Dendritic cell treated with granulocyte-macrophage colony-stimulating factor and Interleukin-4, amounts not matched to agents 40 ng/mL and 50 ng/mL, for 4 days (primary cell): ENCODE data around the gene POR.

Experiments used
- H3K27ac Mint-ChIP-seq: one replicate; pipeline ENCODE4 v1.8.0; 2022; ENCODE audit warnings: mild to moderate bottlenecking, mixed read lengths
- H3K27me3 Mint-ChIP-seq: one replicate; pipeline ENCODE4 v1.8.0; 2022; ENCODE audit warnings: mild to moderate bottlenecking, mixed read lengths
- H3K36me3 Mint-ChIP-seq: one replicate; pipeline ENCODE4 v1.8.0; 2022; ENCODE audit warnings: low read depth, mixed read lengths
- H3K4me1 Mint-ChIP-seq: one replicate; pipeline ENCODE4 v1.8.0; 2022; ENCODE audit warnings: low read depth, mixed read lengths
- H3K4me3 Mint-ChIP-seq: one replicate; pipeline ENCODE4 v1.8.0; 2022; ENCODE audit warnings: mild to moderate bottlenecking, moderate library complexity, mixed read lengths
- H3K9me3 Mint-ChIP-seq: one replicate; pipeline ENCODE4 v1.8.0; 2022; ENCODE audit warnings: mixed read lengths
- intact Hi-C: fragments of 100-400 bp; cut with micrococcal nuclease; formaldehyde crosslinking; loops from one replicate; pipeline ENCODE4 v1.15.0; 2022

Gene POR

DNA sequence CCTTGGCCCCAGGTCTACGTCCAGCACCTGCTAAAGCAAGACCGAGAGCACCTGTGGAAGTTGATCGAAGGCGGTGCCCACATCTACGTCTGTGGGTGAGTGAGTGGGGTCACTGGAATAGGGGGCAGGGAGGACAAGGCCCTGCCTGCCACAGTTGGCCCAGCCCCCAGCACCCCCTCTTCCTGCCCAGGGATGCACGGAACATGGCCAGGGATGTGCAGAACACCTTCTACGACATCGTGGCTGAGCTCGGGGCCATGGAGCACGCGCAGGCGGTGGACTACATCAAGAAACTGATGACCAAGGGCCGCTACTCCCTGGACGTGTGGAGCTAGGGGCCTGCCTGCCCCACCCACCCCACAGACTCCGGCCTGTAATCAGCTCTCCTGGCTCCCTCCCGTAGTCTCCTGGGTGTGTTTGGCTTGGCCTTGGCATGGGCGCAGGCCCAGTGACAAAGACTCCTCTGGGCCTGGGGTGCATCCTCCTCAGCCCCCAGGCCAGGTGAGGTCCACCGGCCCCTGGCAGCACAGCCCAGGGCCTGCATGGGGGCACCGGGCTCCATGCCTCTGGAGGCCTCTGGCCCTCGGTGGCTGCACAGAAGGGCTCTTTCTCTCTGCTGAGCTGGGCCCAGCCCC lies 71.3 kb downstream of the POR start:
- Mint-ChIP-seq H3K36me3 (peaks cover 93% of the 10 kb centered on the region), H3K27me3 (no peaks in the 10 kb centered on the region), H3K9me3 (no peaks in the 10 kb centered on the region), H3K4me3 (no peak overlapping the region), H3K27ac (no peak overlapping the region), H3K4me1 (peaks cover 21% of the 10 kb centered on the region)
- intact Hi-C loops = no loop called here

- Mint-ChIP-seq H3K27me3 (no peaks in the 10 kb centered on the region), H3K4me3 (no peak overlapping the region), H3K4me1 (peaks cover 21% of the 10 kb centered on the region), H3K36me3 (peaks cover 83% of the 10 kb centered on the region), H3K9me3 (no peaks in the 10 kb centered on the region), H3K27ac (no peak overlapping the region)
- intact Hi-C loops = no loop called here
These were observed 72.3 kb downstream of the POR start for GRCh38 chr7:75987026-75987804.

- intact Hi-C loops = no loop called here
- H3K4me1 Mint-ChIP-seq = peaks cover 22% of the 10 kb centered on the region
- no peaks in the 10 kb centered on the region for H3K27me3 Mint-ChIP-seq
- no peak overlapping the region for H3K4me3 Mint-ChIP-seq
- H3K9me3 Mint-ChIP-seq = no peaks in the 10 kb centered on the region
- no peak overlapping the region for H3K27ac Mint-ChIP-seq
- peaks cover 76% of the 10 kb centered on the region for H3K36me3 Mint-ChIP-seq
These were observed 73.0 kb downstream of the POR start for GRCh38 chr7:75987805-75988567.

DNA sequence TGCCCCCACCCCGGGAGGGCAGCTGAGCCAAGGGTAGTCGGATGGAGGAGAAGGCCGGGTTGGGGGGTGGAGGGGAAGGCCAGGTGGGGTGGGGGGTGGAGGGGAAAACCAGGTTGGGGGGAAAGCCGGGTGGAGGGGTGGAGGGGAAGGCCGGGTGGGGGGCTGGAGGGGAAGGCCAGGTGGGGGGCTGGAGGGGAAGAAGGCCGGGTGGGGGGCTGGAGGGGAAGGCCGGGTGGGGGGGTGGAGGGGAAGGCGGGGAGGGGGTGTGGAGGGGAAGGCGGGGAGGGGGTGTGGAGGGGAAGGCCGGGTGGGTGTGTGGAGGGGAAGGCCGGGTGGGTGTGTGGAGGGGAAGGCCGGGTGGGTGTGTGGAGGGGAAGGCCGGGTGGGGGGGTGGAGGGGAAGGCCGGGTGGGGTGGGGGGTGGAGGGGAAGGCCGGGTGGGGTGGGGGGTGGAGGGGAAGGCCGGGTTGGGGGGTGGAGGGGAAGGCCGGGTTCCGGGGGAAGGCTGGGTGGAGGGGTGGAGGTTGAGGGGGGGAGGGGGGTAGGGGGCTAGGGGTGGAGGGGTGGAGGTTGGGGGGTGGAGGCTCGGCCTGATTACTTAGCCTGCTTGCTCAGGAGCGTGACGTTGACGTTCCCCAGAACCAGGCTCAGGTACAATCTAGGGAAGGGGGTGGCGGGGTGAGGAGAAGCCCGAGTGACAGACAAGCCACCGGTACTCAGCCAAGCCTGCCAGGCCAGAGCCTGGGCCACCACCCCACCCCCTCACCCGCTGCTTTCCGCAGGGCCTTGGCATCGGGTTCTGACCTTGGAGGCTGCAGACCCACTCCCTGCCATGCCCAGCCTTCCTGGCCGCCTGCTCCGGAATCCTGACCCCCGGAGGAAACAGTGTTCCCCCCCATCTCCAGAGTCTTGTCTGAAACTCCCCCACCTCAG lies 73.9 kb downstream of the POR start:
- H3K9me3 Mint-ChIP-seq = no peaks in the 10 kb centered on the region
- peaks cover 30% of the 10 kb centered on the region for H3K4me1 Mint-ChIP-seq

DNA sequence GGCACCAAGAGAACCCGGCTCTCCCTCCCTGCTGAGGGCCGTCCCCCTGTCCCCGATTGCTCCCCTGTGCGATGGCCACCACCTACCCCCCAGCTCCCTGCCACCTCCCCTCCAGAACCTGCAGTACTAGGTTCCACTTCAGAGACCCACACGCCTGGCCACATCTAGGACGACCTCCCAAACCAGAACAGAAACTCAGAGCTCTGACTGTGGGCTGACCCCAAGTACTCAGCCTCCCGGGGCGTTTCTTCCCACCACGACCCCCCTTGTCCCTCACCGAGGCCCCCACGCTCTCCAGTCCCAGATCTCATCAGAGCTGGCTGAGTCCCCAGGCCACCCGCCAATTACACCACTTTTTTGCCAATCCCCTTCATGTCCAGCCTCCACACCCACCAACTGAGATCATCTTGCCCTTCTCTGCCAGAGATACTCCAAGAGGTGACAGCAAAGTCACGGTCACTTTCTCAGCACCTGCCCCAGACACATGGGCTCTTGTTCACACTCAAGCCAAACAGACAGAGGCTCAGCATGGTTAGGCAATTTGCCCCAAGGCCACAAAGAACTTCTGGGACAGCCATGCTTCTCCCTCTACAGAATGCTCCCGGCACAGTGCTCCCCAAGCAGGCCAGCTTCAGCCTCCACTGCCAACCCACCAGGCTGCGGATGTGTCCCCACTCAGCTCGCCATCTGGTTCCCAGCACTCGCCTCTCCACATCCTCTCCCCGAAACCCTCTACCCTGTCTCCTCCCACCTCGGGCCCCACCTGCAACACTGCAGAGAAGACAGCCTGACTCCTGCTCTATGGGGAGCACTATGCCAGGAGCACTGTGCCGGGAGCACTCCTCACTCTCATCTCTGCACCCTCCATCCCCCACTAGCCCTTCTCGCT lies 74.8 kb downstream of the POR start:
- intact Hi-C loops = no loop called here
- H3K4me3 Mint-ChIP-seq = no peak overlapping the region
- no peaks in the 10 kb centered on the region for H3K9me3 Mint-ChIP-seq
- peaks cover 61% of the 10 kb centered on the region for H3K36me3 Mint-ChIP-seq
- peak overlapping the region; percentile 23 for H3K27ac Mint-ChIP-seq
- H3K4me1 Mint-ChIP-seq = peaks cover 34% of the 10 kb centered on the region
- no peaks in the 10 kb centered on the region for H3K27me3 Mint-ChIP-seq

More for the DNA sequence above, 73.9 kb downstream of the POR start:
- H3K27ac Mint-ChIP-seq = no peak overlapping the region
- no peak overlapping the region for H3K4me3 Mint-ChIP-seq
- peaks cover 67% of the 10 kb centered on the region for H3K36me3 Mint-ChIP-seq
- intact Hi-C loops = no loop called here
- H3K27me3 Mint-ChIP-seq = no peaks in the 10 kb centered on the region

GRCh38 chr7:75991531-75992082 lies 76.7 kb downstream of the POR start:
- intact Hi-C loops = no loop called here
- Mint-ChIP-seq H3K27me3 (no peaks in the 10 kb centered on the region), H3K36me3 (peaks cover 61% of the 10 kb centered on the region), H3K27ac (no peak overlapping the region), H3K9me3 (no peaks in the 10 kb centered on the region), H3K4me1 (peaks cover 50% of the 10 kb centered on the region), H3K4me3 (no peak overlapping the region)

GRCh38 chr7:75992083-75992755 lies 77.3 kb downstream of the POR start:
- Mint-ChIP-seq H3K27me3 (no peaks in the 10 kb centered on the region), H3K4me3 (no peak overlapping the region), H3K36me3 (peaks cover 61% of the 10 kb centered on the region), H3K9me3 (no peaks in the 10 kb centered on the region), H3K27ac (no peak overlapping the region), H3K4me1 (peaks cover 56% of the 10 kb centered on the region)
- intact Hi-C loops = no loop called here

- peaks cover 63% of the 10 kb centered on the region for H3K4me1 Mint-ChIP-seq
- peaks cover 59% of the 10 kb centered on the region for H3K36me3 Mint-ChIP-seq
- intact Hi-C loops = no loop called here
- peak overlapping the region; percentile 79 for H3K4me3 Mint-ChIP-seq
- no peaks in the 10 kb centered on the region for H3K27me3 Mint-ChIP-seq
- no peaks in the 10 kb centered on the region for H3K9me3 Mint-ChIP-seq
- H3K27ac Mint-ChIP-seq = peak overlapping the region; percentile 42
These were observed 78.9 kb downstream of the POR start for GRCh38 chr7:75993689-75994387.

- Mint-ChIP-seq H3K36me3 (peaks cover 63% of the 10 kb centered on the region), H3K4me3 (peak within 1 kb of the TSS; percentile 79)
- intact Hi-C loops = no loop called here
These were observed 79.6 kb downstream of the POR start, which contains the start of gene TMEM120A for GRCh38 chr7:75994388-75995051. Gene TMEM120A (minus strand): TSS chr7:75994595. CDS start chr7:75994570, 25 bp downstream.

DNA sequence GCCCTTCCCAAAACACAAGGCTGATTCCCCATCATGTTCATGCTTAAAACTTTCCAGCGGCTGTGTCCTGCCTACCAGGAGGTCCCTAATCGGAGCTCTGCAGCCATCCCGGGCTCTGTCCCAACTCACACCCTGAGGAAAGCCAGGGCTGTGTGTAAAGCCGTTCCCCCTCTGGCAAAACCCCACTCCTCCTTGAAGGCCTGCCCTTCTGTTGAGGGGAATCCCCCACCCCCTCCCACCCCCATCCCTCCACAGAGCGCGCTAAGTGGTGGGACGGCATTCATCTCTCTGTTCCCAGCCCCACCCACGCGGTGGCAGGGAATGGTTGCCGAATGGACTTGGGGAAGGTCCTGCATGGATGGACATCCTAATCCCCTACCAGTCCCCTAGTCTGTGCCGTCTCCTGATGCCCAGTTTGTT lies 80.1 kb downstream of the POR start:
- H3K4me1 Mint-ChIP-seq = peaks cover 56% of the 10 kb centered on the region
- H3K36me3 Mint-ChIP-seq = peaks cover 63% of the 10 kb centered on the region
- H3K9me3 Mint-ChIP-seq = no peaks in the 10 kb centered on the region
- intact Hi-C loops = no loop called here
- H3K27me3 Mint-ChIP-seq = no peaks in the 10 kb centered on the region
- peak overlapping the region; percentile 79 for H3K4me3 Mint-ChIP-seq
- peak overlapping the region; percentile 42 for H3K27ac Mint-ChIP-seq

More at GRCh38 chr7:75994388-75995051, 79.6 kb downstream of the POR start, which contains the start of gene TMEM120A:
- Mint-ChIP-seq H3K9me3 (no peaks in the 10 kb centered on the region), H3K4me1 (peaks cover 61% of the 10 kb centered on the region), H3K27me3 (no peaks in the 10 kb centered on the region), H3K27ac (peak within 1 kb of the TSS; percentile 42)

GRCh38 chr7:75995996-75996395 lies 81.0 kb downstream of the POR start:
- H3K27me3 Mint-ChIP-seq = no peaks in the 10 kb centered on the region
- H3K4me1 Mint-ChIP-seq = peaks cover 49% of the 10 kb centered on the region
- peaks cover 63% of the 10 kb centered on the region for H3K36me3 Mint-ChIP-seq
- no peaks in the 10 kb centered on the region for H3K9me3 Mint-ChIP-seq
- no peak overlapping the region for H3K4me3 Mint-ChIP-seq
- intact Hi-C loops = no loop called here
- peak overlapping the region; percentile 72 for H3K27ac Mint-ChIP-seq
